Measurements from ENCODE around the gene FBLN1. TPM values are rescaled to one million over a fixed set of nuclear protein-coding genes. Genes with fewer than 3 reads are reported as not detected.

Gene FBLN1
- total RNA-seq, 4 donors from 2014 or later: 65.0 to 194 (median 136) TPM

- no peak for TF ChIP-seq CTCF (IDR thresholded peaks at IDR 0.05; ENCODE audit: low read depth)
Measured at GRCh38 chr22:45458532-45458931, 44.2 kb upstream of the FBLN1 start.

- TF ChIP-seq CTCF (IDR thresholded peaks at IDR 0.05; ENCODE audit: low read depth): no peak
Measured at GRCh38 chr22:45459235-45459634, 43.4 kb upstream of the FBLN1 start.

- no peak for TF ChIP-seq CTCF (IDR thresholded peaks at IDR 0.05; ENCODE audit: low read depth)
Measured at GRCh38 chr22:45460288-45461109, 42.2 kb upstream of the FBLN1 start.

GRCh38 chr22:45462034-45462655, 40.5 kb upstream of the FBLN1 start:
- no peak for TF ChIP-seq CTCF (IDR thresholded peaks at IDR 0.05; ENCODE audit: low read depth)

GRCh38 chr22:45465633-45466032, 37.0 kb upstream of the FBLN1 start:
- TF ChIP-seq CTCF (IDR thresholded peaks at IDR 0.05; ENCODE audit: low read depth): no peak

- TF ChIP-seq CTCF (IDR thresholded peaks at IDR 0.05; ENCODE audit: low read depth): no peak
Measured at GRCh38 chr22:45468872-45469271, 33.8 kb upstream of the FBLN1 start.

- TF ChIP-seq CTCF (IDR thresholded peaks at IDR 0.05; ENCODE audit: low read depth): no peak
Measured at GRCh38 chr22:45469281-45470073, 33.2 kb upstream of the FBLN1 start.
